Measurements from ENCODE around the gene MPG.
A peak's percentile ranks its signal among the peaks of the same experiment; 100 is the strongest.

Gene MPG

GRCh38 chr16:66309-67182 is 11.5 kb upstream of the MPG start:
- no peak for DNase-seq

GRCh38 chr16:67183-67791 is 10.7 kb upstream of the MPG start:
- no peak for DNase-seq

- no peak for DNase-seq
Observed at GRCh38 chr16:67884-68789, 9.9 kb upstream of the MPG start.

GRCh38 chr16:69181-69580 is 8.8 kb upstream of the MPG start:
- no peak for DNase-seq

GRCh38 chr16:71210-71539 is 6.8 kb upstream of the MPG start:
- DNase-seq = no peak

- peak; percentile 25 for DNase-seq
Observed at GRCh38 chr16:71540-72401, 6.3 kb upstream of the MPG start.

GRCh38 chr16:72561-73548 is 5.2 kb upstream of the MPG start, which contains the start of gene RHBDF1:
Gene RHBDF1 (minus strand): TSS chr16:72631. CDS start chr16:65015, 7,616 bp downstream.
- DNase-seq = no peak

- no peak for DNase-seq
Observed at GRCh38 chr16:74051-74746, 3.8 kb upstream of the MPG start.

- DNase-seq = no peak
Observed at GRCh38 chr16:74747-75334, 3.2 kb upstream of the MPG start.

- no peak for DNase-seq
Observed at GRCh38 chr16:75580-76501, 2.2 kb upstream of the MPG start.

GRCh38 chr16:76535-77272 is 1.3 kb upstream of the MPG start:
- DNase-seq = no peak

GRCh38 chr16:77273-77806 is 685 bp upstream of the MPG start:
- DNase-seq = no peak

GRCh38 chr16:78444-79150 is 572 bp downstream of the MPG start:
- no peak for DNase-seq

- no peak for DNase-seq
Observed at GRCh38 chr16:79151-80054, 1.4 kb downstream of the MPG start.

- DNase-seq = no peak
Observed at GRCh38 chr16:83060-83603, 5.1 kb downstream of the MPG start.
